ENCODE data around the gene GRK5.

- TF ChIP-seq CTCF (IDR thresholded peaks at IDR 0.05) (no peak), ZFX (IDR thresholded peaks at IDR 0.05; ENCODE audit: borderline replicate concordance) (no peak)
Measured at GRCh38 chr10:119396709-119397071, 189.3 kb downstream of the GRK5 start.
